HCT116 (cell line): Measurements from ENCODE around the gene PDE8A. TPM values are rescaled to one million over a fixed set of nuclear protein-coding genes. Genes with fewer than 3 reads are reported as not detected.

Source experiments
- ATAC-seq: fragments of 200-7000 bp; cut with Tn5 transposase; 2 replicates; pipeline ENCODE4 v1.9.1; 2020; ENCODE audit warnings: mild to moderate bottlenecking, moderate library complexity
- BruUV-seq: library from RNA; stranded (reverse); fragments of 400-500 nt; replicated peaks from 2 replicates; lab custom pipeline; 2021; lab: Mats Ljungman, UMichigan
- CTCF ChIA-PET: fragments of 300-600 bp; sonication (Branson Sonifier 250); formaldehyde crosslinking; loops from one replicate; lab custom pipeline; 2021; ENCODE audit warnings: antibody characterized with exemption; lab: Charles Lee
- POLR2A ChIA-PET: fragments of 300-600, 350-600 bp; sonication (Branson Sonifier 250); formaldehyde crosslinking; loops from one replicate; lab custom pipeline; 2021; ENCODE audit warnings: antibody characterized with exemption; lab: Charles Lee
- RAD21 ChIA-PET, 2 experiments: fragments of 300-600 bp; sonication (Branson Sonifier 250); formaldehyde crosslinking; loops; one replicate each; lab custom pipeline; 2023; ENCODE audit warnings: low total read pairs in 2 of 2; ENCODE audit not compliant: uncharacterized antibody in 2 of 2, unreplicated experiment in 2 of 2, low non-redundant PET in 1 of 2; lab: Charles Lee
- DNase-seq: peaks from one replicate; pipeline ENCODE4 v3.0.0-alpha.2; 2010; ENCODE audit warnings: low read depth, low spot score
- H2AFZ ChIP-seq: fragments of 200-600 bp; shearing (Covaris generic), sonication (generic); 2 replicates; pipeline ENCODE4 v1.6.1; 2017; ENCODE audit warnings: low read depth, mixed run types, mixed read lengths, antibody characterized with exemption, low read length; ENCODE audit not compliant: poor library complexity, severe bottlenecking
- H3K27ac ChIP-seq: 2 replicates; pipeline ENCODE4 v1.5.1; 2012; ENCODE audit warnings: low read depth, low read length
- H3K27me3 ChIP-seq: fragments of 200-600 bp; sonication (generic); 2 replicates; pipeline ENCODE4 v1.6.1; 2016; ENCODE audit warnings: mixed run types, low read length, mixed read lengths; ENCODE audit not compliant: insufficient read depth
- H3K36me3 ChIP-seq, 2 experiments: fragments of 200-500 bp in 1 of 2; fragments of 200-600 bp in 1 of 2; sonication (Bioruptor generic) in 1 of 2; sonication (generic) in 1 of 2; 2 replicates each; pipeline versions ENCODE4 v1.5.1 to v1.6.1; 2014 to 2016; ENCODE audit warnings: low read length in 2 of 2, inconsistent platforms in 1 of 2, mixed read lengths in 1 of 2, mixed run types in 1 of 2; ENCODE audit not compliant: insufficient read depth in 2 of 2, control insufficient read depth in 1 of 2
- H3K4me1 ChIP-seq, 2 experiments: fragments of 200-600 bp in 1 of 2; sonication (generic) in 1 of 2; 2 replicates each; pipeline versions ENCODE4 v1.5.1 to v1.6.1; 2012 to 2017; ENCODE audit warnings: low read length in 2 of 2, inconsistent platforms in 1 of 2, mild to moderate bottlenecking in 1 of 2, mixed read lengths in 1 of 2, mixed run types in 1 of 2, moderate library complexity in 1 of 2; ENCODE audit not compliant: insufficient read depth in 2 of 2, control insufficient read depth in 1 of 2
- H3K4me2 ChIP-seq: fragments of 200-600 bp; sonication (generic); 2 replicates; pipeline ENCODE4 v1.6.1; 2017; ENCODE audit warnings: mixed run types, low read length, mixed read lengths
- H3K4me3 ChIP-seq, 2 experiments: fragments of 200-600 bp in 1 of 2; sonication (generic) in 1 of 2; replicated peaks in 1 of 2; 2 replicates each; pipeline ENCODE4 v1.5.1; 2011 to 2016; ENCODE audit warnings: low read length in 2 of 2, control low read depth in 1 of 2, low read depth in 1 of 2, mild to moderate bottlenecking in 1 of 2, mixed read lengths in 1 of 2, mixed run types in 1 of 2
- H3K79me2 ChIP-seq: fragments of 200-600 bp; sonication (generic); 2 replicates; pipeline ENCODE4 v1.6.1; 2017; ENCODE audit warnings: mild to moderate bottlenecking, mixed run types, low read length, moderate library complexity, mixed read lengths; ENCODE audit not compliant: insufficient read depth
- H3K9ac ChIP-seq: fragments of 200-600 bp; sonication (generic); 2 replicates; pipeline ENCODE4 v1.6.1; 2016; ENCODE audit warnings: low read length, mixed read lengths
- H3K9me2 ChIP-seq: fragments of 200-600 bp; sonication (generic), shearing (Covaris generic); 2 replicates; pipeline ENCODE4 v1.6.1; 2017; ENCODE audit warnings: mixed run types, mild to moderate bottlenecking, moderate library complexity; ENCODE audit not compliant: insufficient read depth
- H3K9me3 ChIP-seq, 2 experiments: fragments of 200-500 bp in 1 of 2; fragments of 200-600 bp in 1 of 2; sonication (Bioruptor generic) in 1 of 2; sonication (generic) in 1 of 2; 2 replicates each; pipeline ENCODE4 v1.6.1; 2014 to 2017; ENCODE audit warnings: low read length in 2 of 2, mixed read lengths in 2 of 2, inconsistent platforms in 1 of 2, low read depth in 1 of 2, mild to moderate bottlenecking in 1 of 2, mixed run types in 1 of 2, moderate library complexity in 1 of 2; ENCODE audit not compliant: control insufficient read depth in 1 of 2, insufficient read depth in 1 of 2
- H4K20me1 ChIP-seq: fragments of 200-600 bp; sonication (generic), shearing (Covaris generic); 2 replicates; pipeline ENCODE4 v1.6.1; 2017; ENCODE audit warnings: mixed run types, mild to moderate bottlenecking, moderate library complexity; ENCODE audit not compliant: insufficient read depth
- ATF3 ChIP-seq: IDR thresholded peaks from 2 replicates; pipeline ENCODE4 v1.6.1; 2012
- CTCF ChIP-seq, 3 experiments: fragments of 200-600 bp in 1 of 3; sonication (generic) in 1 of 3; IDR thresholded peaks in 2 of 3; conservative IDR thresholded peaks in 1 of 3; 2 replicates each; pipeline ENCODE4 v1.5.1; 2012 to 2017; ENCODE audit warnings: low read depth in 2 of 3, low read length in 2 of 3, antibody characterized with exemption in 1 of 3, borderline replicate concordance in 1 of 3, control low read depth in 1 of 3, mild to moderate bottlenecking in 1 of 3, mixed read lengths in 1 of 3, mixed run types in 1 of 3, moderate library complexity in 1 of 3; ENCODE audit not compliant: insufficient read depth in 1 of 3
- ELF1 ChIP-seq: IDR thresholded peaks from 2 replicates; pipeline ENCODE4 v1.6.1; 2012; ENCODE audit warnings: low read depth, borderline replicate concordance
- EZH2 ChIP-seq: fragments of 200-600 bp; sonication (generic); IDR thresholded peaks from 2 replicates; pipeline ENCODE4 v1.6.1; 2017; ENCODE audit warnings: antibody characterized with exemption, mixed run types
- FOSL1 ChIP-seq: IDR thresholded peaks from 2 replicates; pipeline ENCODE4 v1.6.1; 2012; ENCODE audit warnings: low read depth
- MAX ChIP-seq: IDR thresholded peaks from 2 replicates; pipeline ENCODE4 v1.6.1; 2012
- POLR2AphosphoS5 ChIP-seq: IDR thresholded peaks from 2 replicates; pipeline ENCODE4 v1.6.1; 2011; ENCODE audit warnings: mild to moderate bottlenecking, low read depth, low read length, moderate library complexity
- RAD21 ChIP-seq: IDR thresholded peaks from 2 replicates; pipeline ENCODE4 v1.6.1; 2012; ENCODE audit warnings: low read depth, mild to moderate bottlenecking
- SP1 ChIP-seq: IDR thresholded peaks from 2 replicates; pipeline ENCODE4 v1.6.1; 2012; ENCODE audit warnings: low read depth
- SRF ChIP-seq: IDR thresholded peaks from 2 replicates; pipeline ENCODE4 v1.6.1; 2012; ENCODE audit warnings: low read depth
- YY1 ChIP-seq: IDR thresholded peaks from 2 replicates; pipeline ENCODE4 v1.6.1; 2011; ENCODE audit warnings: low read length, low read depth, moderate library complexity, mild to moderate bottlenecking; ENCODE audit not compliant: insufficient replicate concordance; ENCODE audit errors: extremely low read depth
- ZBTB33 ChIP-seq: IDR thresholded peaks from 2 replicates; pipeline ENCODE4 v1.6.1; 2011; ENCODE audit warnings: mild to moderate bottlenecking, low read length, moderate library complexity; ENCODE audit not compliant: insufficient replicate concordance; ENCODE audit errors: extremely low read depth
- ZFX ChIP-seq: fragments of 450-650 bp; IDR thresholded peaks from 2 replicates; pipeline ENCODE4 v1.6.1; 2017
- intact Hi-C: fragments of 100-400 bp; cut with micrococcal nuclease; formaldehyde crosslinking; loops from 2 replicates; pipeline ENCODE4 v1.10.0; 2022
- total RNA-seq: library from RNA; stranded (reverse); gene quantifications from one replicate; pipeline ENCODE4 v1.2.1, GENCODE V29; 2021; ENCODE audit not compliant: unreplicated experiment

Gene PDE8A
- total RNA-seq, 1 experiment from 2014 or later: 37.8 TPM

- Histone ChIP-seq H3K27ac (no peak overlapping the region), H3K79me2 (no peaks in the 10 kb centered on the region), H3K9me3 (peaks cover 3 to 7% of the 10 kb centered on the region in 2 experiments; a peak in 1 of 4 replicates), H3K9ac (no peak overlapping the region), H3K4me1 (no peaks in the 10 kb centered on the region), H3K4me2 (no peak overlapping the region), H4K20me1 (no peaks in the 10 kb centered on the region), H3K36me3 (peaks cover 3 to 4% of the 10 kb centered on the region in 2 experiments; a peak in 3 of 4 replicates), H3K9me2 (no peaks in the 10 kb centered on the region), H2AFZ (no peak overlapping the region), H3K4me3 (no peak overlapping the region), H3K27me3 (no peaks in the 10 kb centered on the region)
- CTCF ChIA-PET: no interaction called here
- RAD21 ChIA-PET: no interaction called here
- TF ChIP-seq RAD21 (no peak), ATF3 (no peak), SRF (no peak), ZBTB33 (no peak)
- POLR2A ChIA-PET: no interaction called here
- ATAC-seq (no peak), DNase-seq (no peak)
- no TSS peak for BruUV-seq
- intact Hi-C loops: no loop called here
These were observed 150.3 kb downstream of the PDE8A start for GRCh38 chr15:85131915-85132314.

- H3K4me3 ChIP-seq: no peak overlapping the region
- no peak overlapping the region for H2AFZ ChIP-seq
- no peak for ATAC-seq
- no peak overlapping the region for H3K4me2 ChIP-seq
- no peak for DNase-seq
- POLR2A ChIA-PET: no interaction called here
- peaks cover 7 to 11% of the 10 kb centered on the region in 2 experiments for H3K36me3 ChIP-seq
- intact Hi-C loops: no loop called here
- H3K79me2 ChIP-seq: no peaks in the 10 kb centered on the region
- peaks cover 3 to 7% of the 10 kb centered on the region in 2 experiments; a peak in 1 of 4 replicates for H3K9me3 ChIP-seq
- H4K20me1 ChIP-seq: no peaks in the 10 kb centered on the region
- no peaks in the 10 kb centered on the region for H3K4me1 ChIP-seq
- H3K9ac ChIP-seq: no peak overlapping the region
- CTCF ChIA-PET: no interaction called here
- RAD21 ChIA-PET: no interaction called here
- H3K27me3 ChIP-seq: no peaks in the 10 kb centered on the region
- no TSS peak for BruUV-seq
- H3K9me2 ChIP-seq: no peaks in the 10 kb centered on the region
- no peak overlapping the region for H3K27ac ChIP-seq
- TF ChIP-seq EZH2: no peak
- no peak for TF ChIP-seq YY1
- TF ChIP-seq SP1: no peak
- no peak for TF ChIP-seq MAX
- no peak for TF ChIP-seq CTCF (IDR thresholded peaks at IDR 0.05 in 2 of 3, conservative IDR thresholded peaks at IDR 0.05 in 1 of 3; ENCODE audit: borderline replicate concordance in 1 of 3, insufficient read depth in 1 of 3, low read depth in 2 of 3, low read length in 2 of 3)
- no peak for TF ChIP-seq RAD21
- TF ChIP-seq ATF3: no peak
- TF ChIP-seq ZFX: no peak
- no peak for TF ChIP-seq FOSL1
- TF ChIP-seq ZBTB33: no peak
- no peak for TF ChIP-seq ELF1
- no peak for TF ChIP-seq POLR2AphosphoS5
These were observed 152.1 kb downstream of the PDE8A start for GRCh38 chr15:85133709-85134108.
